Measurements from ENCODE around the gene UBE3B.

GRCh38 chr12:109567296-109567695 lies 89.9 kb downstream of the UBE3B start:
- TF ChIP-seq CTCF (IDR thresholded peaks at IDR 0.05): no peak
- TF ChIP-seq POLR2A (IDR thresholded peaks at IDR 0.05): no peak
